Adipocyte (in vitro differentiated cells): ENCODE measurements around the gene OR4E1.
A peak's percentile ranks its signal among the peaks of the same experiment; 100 is the strongest.
"Not testable (repeated sequence)": the region's sequence is repeated elsewhere in the genome, so short reads cannot be mapped to it uniquely, and the experiment has no call there.

Experiments
- DNase-seq: peaks from one replicate; pipeline ENCODE4 v3.0.0-alpha.2; 2015; ENCODE audit warnings: low read depth
- H3K27me3 ChIP-seq: replicated peaks from 2 replicates; pipeline ENCODE4 v1.7.0; 2013; ENCODE audit warnings: mild to moderate bottlenecking, low read length, moderate library complexity; ENCODE audit not compliant: control insufficient read depth, insufficient read depth
- H3K36me3 ChIP-seq: 2 replicates; pipeline ENCODE4 v1.7.0; 2013; ENCODE audit warnings: low read length, mild to moderate bottlenecking, moderate library complexity; ENCODE audit not compliant: control insufficient read depth, insufficient read depth, severe bottlenecking
- H3K4me1 ChIP-seq: 2 replicates; pipeline ENCODE4 v1.7.0; 2013; ENCODE audit warnings: mild to moderate bottlenecking, low read length, moderate library complexity; ENCODE audit not compliant: control insufficient read depth, insufficient read depth
- H3K4me3 ChIP-seq: 2 replicates; pipeline ENCODE4 v1.7.0; 2013; ENCODE audit warnings: mild to moderate bottlenecking, low read length, moderate library complexity
- H3K9ac ChIP-seq: 2 replicates; pipeline ENCODE4 v1.7.0; 2013; ENCODE audit warnings: mild to moderate bottlenecking, low read length, moderate library complexity
- H3K9me3 ChIP-seq: 2 replicates; pipeline ENCODE4 v1.7.0; 2013; ENCODE audit warnings: mild to moderate bottlenecking, low read length, moderate library complexity; ENCODE audit not compliant: control insufficient read depth

OR4E1 gene

DNA sequence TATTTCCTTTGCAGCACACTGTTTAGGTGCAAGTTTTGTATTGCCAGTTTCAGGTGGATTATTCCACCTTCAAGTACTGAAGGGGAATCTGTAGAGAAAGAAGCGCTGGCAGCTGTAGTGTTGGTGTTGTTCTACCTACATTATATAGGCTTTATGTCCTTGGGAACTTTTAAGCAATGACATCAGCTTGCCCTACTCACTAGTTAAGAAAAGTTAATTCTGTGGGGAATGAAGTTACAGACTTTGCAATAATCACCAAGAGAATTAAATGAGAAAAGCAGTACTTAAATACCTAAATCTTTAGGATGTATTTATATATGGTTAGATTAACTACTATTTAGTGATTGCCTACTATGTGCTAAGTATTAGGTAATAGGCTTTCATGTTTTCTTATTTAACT lies at the start of gene OR4E1:
TSS of gene OR4E1 (minus strand) at position 101 of the 400 bp plus-strand sequence. CDS start 2,883 bp downstream, outside the sequence.
- DNase-seq: no peak
- no peak within 1 kb of the TSS for H3K9ac ChIP-seq
- no peak within 1 kb of the TSS for H3K4me3 ChIP-seq
- peaks cover 3% of the 10 kb centered on the region for H3K9me3 ChIP-seq
- no peaks in the 10 kb centered on the region for H3K36me3 ChIP-seq
- no peaks in the 10 kb centered on the region for H3K27me3 ChIP-seq
- no peaks in the 10 kb centered on the region for H3K4me1 ChIP-seq

GRCh38 chr14:21721504-21721903 lies 47.9 kb upstream of the OR4E1 start:
- Histone ChIP-seq H3K4me3 (no peak overlapping the region), H3K9me3 (no peaks in the 10 kb centered on the region), H3K36me3 (no peaks in the 10 kb centered on the region), H3K9ac (no peak overlapping the region), H3K27me3 (peaks cover 23% of the 10 kb centered on the region), H3K4me1 (no peaks in the 10 kb centered on the region)
- no peak for DNase-seq

DNA sequence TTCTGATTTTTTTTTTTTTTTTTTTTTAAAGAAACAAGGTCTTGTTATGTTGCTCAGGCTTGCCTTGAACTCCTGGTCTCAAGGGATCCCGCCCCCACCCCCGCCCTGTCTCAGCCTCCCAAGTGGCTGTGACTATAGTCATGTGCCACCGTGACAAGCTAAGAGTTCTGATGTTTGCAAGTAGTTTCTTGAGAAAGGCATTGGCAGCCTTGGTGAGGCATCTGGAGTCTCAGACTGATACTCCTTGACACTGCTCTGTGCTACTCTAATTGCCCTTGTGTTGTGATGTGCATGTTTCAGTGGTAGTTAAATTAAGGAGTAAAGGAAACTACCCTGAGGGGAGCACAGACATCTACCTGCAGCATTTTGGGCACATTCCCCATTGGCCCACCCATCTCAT lies 46.2 kb upstream of the OR4E1 start:
- H3K4me1 ChIP-seq: no peaks in the 10 kb centered on the region

DNA sequence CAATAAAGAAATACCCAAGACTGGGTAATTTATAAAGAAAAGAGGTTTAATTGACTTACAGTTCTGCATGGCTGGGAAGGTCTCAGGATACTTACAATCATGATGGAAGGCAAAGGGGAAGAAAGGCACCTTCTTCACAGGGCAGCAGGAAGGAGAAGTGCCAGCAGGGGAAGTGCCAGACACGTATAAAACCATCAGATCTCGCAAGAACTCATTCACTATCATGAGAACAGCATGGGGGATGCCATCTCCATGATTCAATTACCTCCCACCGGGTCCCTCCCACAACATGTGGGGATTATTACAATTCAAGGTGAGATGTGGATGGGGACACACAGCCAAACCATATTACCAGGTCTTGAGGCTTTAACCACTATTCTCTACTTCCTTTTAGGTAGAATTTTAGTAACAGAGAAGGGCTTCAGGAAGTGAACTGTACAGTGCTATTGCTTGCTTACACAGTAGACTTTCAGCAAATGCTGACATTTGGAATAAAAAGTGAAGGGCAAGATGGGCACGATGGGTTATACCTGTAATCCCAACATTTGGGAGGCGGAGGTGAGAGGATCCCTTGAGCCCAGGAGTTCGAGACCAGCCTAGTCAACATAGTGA lies 40.8 kb upstream of the OR4E1 start:
- no peaks in the 10 kb centered on the region for H3K4me1 ChIP-seq
- H3K4me3 ChIP-seq: no peak overlapping the region
- H3K9ac ChIP-seq: no peak overlapping the region
- no peaks in the 10 kb centered on the region for H3K36me3 ChIP-seq
- no peaks in the 10 kb centered on the region for H3K9me3 ChIP-seq
- H3K27me3 ChIP-seq: peaks cover 2% of the 10 kb centered on the region
- no peak for DNase-seq

More for the DNA sequence above, 46.2 kb upstream of the OR4E1 start:
- Histone ChIP-seq H3K27me3 (peaks cover 23% of the 10 kb centered on the region), H3K36me3 (no peaks in the 10 kb centered on the region), H3K4me3 (no peak overlapping the region), H3K9me3 (no peaks in the 10 kb centered on the region), H3K9ac (no peak overlapping the region)
- DNase-seq: no peak

DNA sequence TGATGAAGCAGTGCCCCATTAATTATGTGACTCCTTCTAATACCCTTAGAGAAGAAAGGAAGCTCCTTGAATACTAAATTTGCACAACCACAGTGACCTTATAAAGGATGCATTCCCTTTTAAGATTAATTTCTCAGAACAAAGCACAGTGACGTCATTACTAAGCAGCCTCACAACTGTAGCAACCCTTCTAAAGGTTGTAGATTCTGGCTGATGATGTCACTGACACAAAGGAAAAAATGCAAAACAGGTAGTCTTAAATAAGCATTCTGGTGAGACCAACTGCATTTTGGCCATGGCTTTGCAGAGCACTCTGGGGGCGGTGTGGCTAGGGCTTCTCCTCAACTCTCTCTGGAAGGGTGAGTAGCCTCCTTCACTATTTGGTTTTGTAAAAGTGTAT lies 38.4 kb upstream of the OR4E1 start:
- Histone ChIP-seq H3K36me3 (no peaks in the 10 kb centered on the region), H3K9ac (no peak overlapping the region), H3K9me3 (no peaks in the 10 kb centered on the region), H3K4me1 (no peaks in the 10 kb centered on the region), H3K4me3 (no peak overlapping the region), H3K27me3 (no peaks in the 10 kb centered on the region)
- DNase-seq: no peak

DNA sequence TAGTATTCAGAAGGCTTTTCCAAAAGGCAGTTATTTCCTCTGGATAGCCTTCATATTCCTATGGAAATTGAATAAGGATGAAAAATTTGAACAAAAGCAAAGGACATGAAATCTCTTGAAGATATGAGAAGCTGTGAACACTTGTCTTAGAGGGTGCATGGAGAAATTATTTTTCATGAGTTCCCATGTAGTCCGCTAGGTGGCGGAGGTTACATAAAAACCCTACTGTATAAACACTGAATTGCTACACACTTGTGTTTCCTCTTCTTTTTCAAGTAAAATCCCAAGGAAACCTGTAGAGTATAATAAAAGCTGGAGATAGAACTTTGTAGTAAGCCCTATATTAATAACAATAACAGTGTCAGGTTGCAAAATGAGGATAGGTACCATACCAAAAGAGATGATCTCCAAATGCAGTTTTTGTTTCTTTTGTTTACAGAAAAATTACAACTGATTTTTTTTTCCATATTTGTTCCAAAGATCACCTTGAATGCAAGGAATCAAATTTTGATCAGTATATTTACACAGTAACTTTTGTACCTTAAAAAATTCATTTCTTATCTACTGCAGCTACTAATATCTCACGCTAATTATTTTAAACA lies 37.8 kb upstream of the OR4E1 start:
- no peaks in the 10 kb centered on the region for H3K4me1 ChIP-seq
- H3K9me3 ChIP-seq: no peaks in the 10 kb centered on the region
- peak; percentile 69 for DNase-seq
- H3K36me3 ChIP-seq: no peaks in the 10 kb centered on the region
- no peak overlapping the region for H3K4me3 ChIP-seq
- H3K9ac ChIP-seq: no peak overlapping the region
- no peaks in the 10 kb centered on the region for H3K27me3 ChIP-seq

DNA sequence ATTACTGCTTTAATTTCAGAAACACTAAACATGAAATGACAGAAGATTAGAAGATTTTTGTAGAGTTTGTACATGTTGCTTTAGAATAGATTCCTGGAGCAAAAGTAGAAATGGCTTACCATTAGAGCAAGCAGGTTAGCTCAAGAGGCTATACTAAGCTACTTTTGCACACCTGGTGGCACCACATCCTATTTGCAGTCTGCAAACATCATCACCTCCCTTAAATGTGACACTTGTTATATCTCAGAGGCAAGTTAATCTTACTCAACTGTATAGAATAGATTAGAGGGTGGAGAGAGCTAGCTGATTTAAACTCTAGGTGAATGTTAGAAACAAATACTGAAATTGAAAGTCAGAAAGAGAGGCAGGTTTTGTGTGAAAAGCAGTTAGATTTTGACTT lies 30.7 kb upstream of the OR4E1 start:
- no peaks in the 10 kb centered on the region for H3K4me1 ChIP-seq
- H3K27me3 ChIP-seq: no peaks in the 10 kb centered on the region
- H3K4me3 ChIP-seq: no peak overlapping the region
- no peaks in the 10 kb centered on the region for H3K36me3 ChIP-seq
- H3K9ac ChIP-seq: no peak overlapping the region
- H3K9me3 ChIP-seq: peaks cover 9% of the 10 kb centered on the region
- DNase-seq: no peak

- Histone ChIP-seq H3K4me1 (no peaks in the 10 kb centered on the region), H3K9ac (no peak overlapping the region), H3K36me3 (no peaks in the 10 kb centered on the region), H3K9me3 (peaks cover 9% of the 10 kb centered on the region), H3K27me3 (no peaks in the 10 kb centered on the region), H3K4me3 (no peak overlapping the region)
- no peak for DNase-seq
These were observed 30.0 kb upstream of the OR4E1 start for GRCh38 chr14:21703357-21704326.

GRCh38 chr14:21702316-21702715 lies 28.7 kb upstream of the OR4E1 start:
- DNase-seq: no peak
- Histone ChIP-seq H3K27me3 (no peaks in the 10 kb centered on the region), H3K4me1 (no peaks in the 10 kb centered on the region), H3K36me3 (no peaks in the 10 kb centered on the region), H3K9ac (no peak overlapping the region), H3K4me3 (no peak overlapping the region), H3K9me3 (peaks cover 9% of the 10 kb centered on the region)

DNA sequence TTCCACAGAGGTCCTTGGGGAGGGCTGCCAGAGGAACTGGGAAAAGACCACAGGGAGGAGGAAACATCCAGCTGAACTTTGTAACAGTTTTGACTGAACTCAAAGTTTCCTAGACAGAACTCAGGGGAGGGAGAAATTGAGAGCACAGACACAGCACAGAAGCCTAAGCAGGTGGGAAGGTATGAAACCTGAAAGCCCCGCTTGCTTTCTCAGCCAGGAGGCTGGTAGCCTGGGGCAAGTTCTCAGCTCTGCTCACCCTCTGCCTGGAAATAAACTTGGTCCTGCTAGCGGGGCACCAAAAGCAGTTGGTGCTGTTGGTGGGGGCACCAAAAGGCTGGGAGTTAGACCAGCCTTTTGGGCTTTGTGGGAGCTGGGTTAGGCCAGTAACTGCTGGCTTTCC lies 25.9 kb upstream of the OR4E1 start:
- Histone ChIP-seq H3K36me3 (no peaks in the 10 kb centered on the region), H3K4me3 (no peak overlapping the region), H3K9ac (no peak overlapping the region), H3K27me3 (no peaks in the 10 kb centered on the region), H3K9me3 (peaks cover under 1% of the 10 kb centered on the region), H3K4me1 (no peaks in the 10 kb centered on the region)
- DNase-seq: no peak

- not testable (repeated sequence) for H3K4me3 ChIP-seq, H3K36me3 ChIP-seq, H3K27me3 ChIP-seq
These were observed 24.9 kb upstream of the OR4E1 start for GRCh38 chr14:21698538-21698937.

More at GRCh38 chr14:21698538-21698937, 24.9 kb upstream of the OR4E1 start:
- not testable (repeated sequence) for H3K9ac ChIP-seq, H3K9me3 ChIP-seq, DNase-seq, H3K4me1 ChIP-seq
